GM23248 (cell line): ENCODE measurements around the gene GON4L. TPM values are rescaled to one million over a fixed set of nuclear protein-coding genes. Genes with fewer than 3 reads are reported as not detected.
"Not testable (repeated sequence)": the region's sequence is repeated elsewhere in the genome, so short reads cannot be mapped to it uniquely, and the experiment has no call there.

Experiments used
- DNase-seq: peaks from one replicate; pipeline ENCODE4 v3.0.0-alpha.2; 2015
- H2AFZ ChIP-seq: fragments of 200-600 bp; sonication (generic); 2 replicates; pipeline ENCODE4 v1.6.1; 2016; ENCODE audit warnings: antibody characterized with exemption
- H3F3A ChIP-seq: fragments of 200-600 bp; sonication (generic); 2 replicates; pipeline ENCODE4 v1.6.1; 2016; ENCODE audit warnings: mild to moderate bottlenecking, antibody characterized with exemption, mixed run types; ENCODE audit not compliant: insufficient read depth
- H3K27ac ChIP-seq: fragments of 200-600 bp; sonication (generic); 2 replicates; pipeline ENCODE4 v1.5.1; 2016; ENCODE audit warnings: mild to moderate bottlenecking
- H3K27me3 ChIP-seq: fragments of 200-600 bp; sonication (generic); replicated peaks from 2 replicates; pipeline ENCODE4 v1.6.1; 2016; ENCODE audit warnings: mild to moderate bottlenecking; ENCODE audit not compliant: insufficient read depth
- H3K36me3 ChIP-seq: fragments of 200-600 bp; sonication (generic); 2 replicates; pipeline ENCODE4 v1.6.1; 2016; ENCODE audit warnings: low read depth, mild to moderate bottlenecking
- H3K4me1 ChIP-seq: fragments of 200-600 bp; sonication (generic); 2 replicates; pipeline ENCODE4 v1.6.1; 2016; ENCODE audit warnings: mild to moderate bottlenecking; ENCODE audit not compliant: insufficient read depth
- H3K4me2 ChIP-seq: fragments of 200-600 bp; sonication (generic); one replicate; pipeline ENCODE4 v1.6.1; 2016; ENCODE audit warnings: mild to moderate bottlenecking; ENCODE audit not compliant: unreplicated experiment
- H3K4me3 ChIP-seq: fragments of 200-600 bp; sonication (generic); 2 replicates; pipeline ENCODE4 v1.5.1; 2016; ENCODE audit warnings: mild to moderate bottlenecking
- H3K79me2 ChIP-seq: fragments of 200-600 bp; sonication (generic); 2 replicates; pipeline ENCODE4 v1.6.1; 2016; ENCODE audit warnings: mild to moderate bottlenecking; ENCODE audit not compliant: insufficient read depth
- H3K9ac ChIP-seq: fragments of 200-600 bp; sonication (generic); 2 replicates; pipeline ENCODE4 v1.6.1; 2016; ENCODE audit warnings: mild to moderate bottlenecking
- H3K9me2 ChIP-seq: fragments of 200-600 bp; sonication (generic); 2 replicates; pipeline ENCODE4 v1.6.1; 2016; ENCODE audit warnings: mixed run types, mild to moderate bottlenecking, moderate library complexity; ENCODE audit not compliant: insufficient read depth
- H3K9me3 ChIP-seq: fragments of 200-600 bp; sonication (generic); one replicate; pipeline ENCODE4 v1.6.1; 2017; ENCODE audit warnings: low read depth
- H4K20me1 ChIP-seq: fragments of 200-600 bp; sonication (generic); 2 replicates; pipeline ENCODE4 v1.6.0; 2016; ENCODE audit not compliant: insufficient read depth
- EZH2 ChIP-seq: fragments of 200-600 bp; sonication (generic); IDR thresholded peaks from 2 replicates; pipeline ENCODE4 v1.6.1; 2018; ENCODE audit warnings: antibody characterized with exemption, mild to moderate bottlenecking; ENCODE audit not compliant: insufficient read depth, poor library complexity, severe bottlenecking
- EZH2phosphoT487 ChIP-seq: fragments of 200-600 bp; sonication (generic); IDR thresholded peaks from 2 replicates; pipeline ENCODE4 v1.6.1; 2018; ENCODE audit warnings: antibody characterized with exemption, moderate library complexity, mild to moderate bottlenecking, low read depth; ENCODE audit not compliant: insufficient read depth
- WGBS, 2 experiments: methylation state at CpG; one replicate each; pipeline ENCODE4 v1.1.6; 2015 to 2017; ENCODE audit warnings: low lambda C conversion rate in 2 of 2, low coverage in 1 of 2; ENCODE audit errors: missing lambda C conversion rate in 2 of 2; 5-methylcytosine and 5-hydroxymethylcytosine counted together
- in situ Hi-C: fragments of 300-500 bp; cut with MboI; formaldehyde crosslinking; loops from 2 replicates; pipeline ENCODE4 v1.15.0; 2020
- polyA plus RNA-seq: library from polyadenylated mRNA; unstranded; fragments of >200 nt; fragmentation: Nextera tagmentation; extraction: Ambion mirVana; gene quantifications from 2 replicates; pipeline ENCODE4 v1.2.1, GENCODE V29; 2016
- total RNA-seq: library from RNA; depleted of rRNA; stranded (reverse); fragments of >200 nt; shearing (Covaris generic); gene quantifications from 2 replicates; pipeline ENCODE4 v1.2.3, GENCODE V29; 2014

Gene GON4L
- total and polyA plus RNA-seq, 2 experiments from 2014 or later, result 20.4 to 30.3 TPM

DNA sequence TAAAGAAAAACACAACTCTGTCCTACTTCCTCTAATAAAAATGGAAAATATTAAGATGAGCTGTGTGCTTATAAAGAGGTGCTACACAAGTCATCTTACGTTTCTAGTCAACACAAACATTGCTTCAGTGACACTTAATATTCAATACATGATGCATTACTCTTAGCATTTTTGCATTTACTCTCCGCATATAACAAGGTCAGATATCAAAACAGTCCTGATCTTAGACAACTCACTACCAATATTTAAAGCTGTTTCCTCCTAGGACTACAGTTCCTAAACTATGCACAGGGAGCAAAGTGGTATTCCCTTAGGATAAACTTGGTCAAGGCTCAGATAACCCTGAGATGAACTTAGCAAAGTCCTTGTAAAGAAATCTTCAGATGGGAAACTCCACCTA lies 41.9 kb upstream of the GON4L start:
- no peak overlapping the region for H2AFZ ChIP-seq
- no peak overlapping the region for H3K9ac ChIP-seq
- H3K4me3 ChIP-seq, result no peak overlapping the region
- H3K36me3 ChIP-seq, result peaks cover 53% of the 10 kb centered on the region
- no peak for DNase-seq
- no peaks in the 10 kb centered on the region for H3K9me3 ChIP-seq
- H3K4me2 ChIP-seq, result no peak overlapping the region
- H3K4me1 ChIP-seq, result peaks cover 4% of the 10 kb centered on the region
- H3K27ac ChIP-seq, result no peak overlapping the region
- H3K27me3 ChIP-seq, result no peaks in the 10 kb centered on the region
- H3K9me2 ChIP-seq, result no peaks in the 10 kb centered on the region
- WGBS, 2 experiments, result 80 to 83% methylated on average over 2 of the region's 2 CpGs
- in situ Hi-C loops, result no loop called here
- peaks cover 50% of the 10 kb centered on the region for H3F3A ChIP-seq
- no peaks in the 10 kb centered on the region for H4K20me1 ChIP-seq
- H3K79me2 ChIP-seq, result peaks cover 33% of the 10 kb centered on the region
- TF ChIP-seq EZH2 (no peak), EZH2phosphoT487 (no peak)

DNA sequence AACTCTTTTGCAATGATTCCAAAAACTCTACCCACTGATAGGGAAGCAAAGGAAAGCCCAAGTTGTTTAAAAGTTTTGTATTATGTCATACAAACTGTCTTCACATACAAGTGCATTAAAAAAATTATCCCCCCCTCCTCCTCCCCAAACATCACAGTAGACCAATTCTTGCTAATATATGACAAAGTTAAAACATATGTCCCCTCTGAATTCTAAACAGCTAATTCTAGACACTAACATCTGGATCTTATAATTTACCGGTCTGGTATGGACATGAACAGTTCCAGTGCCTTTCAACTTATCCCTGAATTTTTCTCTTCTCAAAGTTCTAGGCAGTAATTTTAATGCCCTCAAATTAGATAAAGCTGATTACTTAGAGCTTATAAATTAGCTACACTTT lies 40.7 kb upstream of the GON4L start:
- Histone ChIP-seq H3K36me3 (peaks cover 46% of the 10 kb centered on the region), H3F3A (peaks cover 60% of the 10 kb centered on the region), H3K79me2 (peaks cover 33% of the 10 kb centered on the region), H3K9me3 (no peaks in the 10 kb centered on the region), H3K27ac (no peak overlapping the region), H3K4me1 (peaks cover 14% of the 10 kb centered on the region), H4K20me1 (no peaks in the 10 kb centered on the region), H2AFZ (no peak overlapping the region), H3K9me2 (no peaks in the 10 kb centered on the region), H3K9ac (no peak overlapping the region), H3K4me2 (no peak overlapping the region), H3K4me3 (no peak overlapping the region), H3K27me3 (no peaks in the 10 kb centered on the region)
- TF ChIP-seq EZH2 (no peak), EZH2phosphoT487 (no peak)
- in situ Hi-C loops, result no loop called here
- no peak for DNase-seq
- WGBS, 2 experiments, result 19 to 21% methylated on average over 1 of the region's 1 CpG

DNA sequence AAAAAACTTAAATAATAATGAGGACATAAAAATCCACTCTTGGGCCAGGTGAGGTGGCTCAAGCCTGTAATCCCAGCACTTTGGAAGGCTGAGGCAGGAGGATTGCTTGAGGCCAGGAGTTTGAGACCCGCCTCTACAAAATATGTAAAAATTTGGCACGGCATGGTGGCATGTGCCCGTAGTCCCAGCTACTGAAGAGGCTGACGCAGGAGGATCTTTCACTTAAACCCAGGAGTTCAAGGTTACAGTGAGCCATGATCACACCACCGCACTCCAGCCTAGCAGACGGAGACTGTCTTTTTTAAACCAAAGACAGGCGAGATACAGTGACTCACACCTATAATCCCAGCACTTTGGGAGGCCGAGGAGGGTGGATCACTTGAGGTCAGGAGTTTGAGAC lies 39.5 kb upstream of the GON4L start:
- H3K27me3 ChIP-seq, H2AFZ ChIP-seq, in situ Hi-C loops, H3K9me2 ChIP-seq, H4K20me1 ChIP-seq, H3K4me2 ChIP-seq, H3K9ac ChIP-seq, H3K4me3 ChIP-seq, H3K27ac ChIP-seq, H3K9me3 ChIP-seq, DNase-seq: not testable (repeated sequence)
- Histone ChIP-seq H3F3A (peaks cover 68% of the 10 kb centered on the region), H3K79me2 (peaks cover 29% of the 10 kb centered on the region), H3K4me1 (peaks cover 20% of the 10 kb centered on the region), H3K36me3 (peaks cover 43% of the 10 kb centered on the region)
- 87 to 88% methylated on average over 8 of the region's 8 CpGs for WGBS, 2 experiments

DNA sequence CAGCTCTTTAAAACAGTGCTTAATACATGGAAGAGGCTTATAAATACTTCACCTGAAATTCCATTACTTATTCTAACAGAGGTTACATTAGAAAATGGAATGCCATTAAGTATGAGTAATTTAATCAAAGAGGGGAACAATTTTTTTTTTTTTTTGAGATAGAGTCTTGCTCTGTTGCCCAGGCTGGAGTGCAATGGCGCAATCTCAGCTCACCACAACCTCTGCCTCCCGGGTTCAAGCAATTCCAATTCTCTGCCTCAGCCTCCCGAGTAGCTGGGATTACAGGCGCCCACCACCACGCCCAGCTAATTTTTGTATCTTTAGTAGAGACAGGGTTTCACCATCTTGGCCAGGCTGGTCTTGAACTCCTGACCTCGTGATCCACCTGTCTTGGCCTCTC lies 38.6 kb upstream of the GON4L start:
- H3K27me3 ChIP-seq, DNase-seq, H3K4me3 ChIP-seq, H2AFZ ChIP-seq, H3K9ac ChIP-seq, H3K9me3 ChIP-seq, H3K4me2 ChIP-seq, H4K20me1 ChIP-seq, H3K9me2 ChIP-seq, in situ Hi-C loops: not testable (repeated sequence)
- H3K4me1 ChIP-seq, result peaks cover 21% of the 10 kb centered on the region
- peak overlapping the region; percentile 9; the same call in 1 of the 2 replicates for H3K27ac ChIP-seq
- peaks cover 22% of the 10 kb centered on the region for H3K79me2 ChIP-seq
- H3K36me3 ChIP-seq, result peaks cover 35% of the 10 kb centered on the region
- peaks cover 66% of the 10 kb centered on the region for H3F3A ChIP-seq
- WGBS, 2 experiments, result 88 to 93% methylated on average over 6 of the region's 6 CpGs

DNA sequence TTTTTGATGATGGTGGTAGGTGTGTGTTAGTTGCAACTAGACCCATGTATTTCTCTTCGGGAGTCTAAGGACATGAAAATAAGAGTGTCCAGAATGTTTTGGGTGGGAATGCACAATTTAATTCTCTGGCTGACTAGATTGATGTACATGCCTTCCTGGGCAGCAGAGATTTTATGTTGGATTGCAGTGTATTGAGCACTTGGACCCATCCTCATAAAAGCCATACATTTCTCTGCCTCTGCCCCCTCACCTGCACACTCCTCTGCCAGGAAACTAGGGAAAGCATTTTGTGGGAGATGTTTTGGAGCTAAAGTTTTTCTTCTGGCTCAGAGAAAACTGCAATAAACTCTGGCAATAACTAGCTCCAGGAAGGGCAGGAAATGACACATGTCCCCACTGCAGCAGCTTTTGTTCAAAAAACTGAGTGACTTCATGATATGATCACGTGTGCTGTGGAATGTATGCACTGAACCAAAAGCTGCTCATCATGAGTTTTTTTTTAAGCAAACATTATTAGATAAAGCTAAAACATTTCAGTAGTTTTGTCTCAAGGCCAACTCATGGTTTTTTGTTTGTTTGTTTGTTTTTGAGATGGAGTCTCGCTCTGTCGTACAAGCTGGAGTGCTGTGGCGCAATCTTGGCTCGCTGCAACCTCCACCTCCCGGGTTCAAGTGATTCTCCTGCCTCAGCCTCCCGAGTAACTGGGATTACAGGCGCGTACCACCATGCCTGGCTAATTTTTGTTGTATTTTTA lies 36.6 kb upstream of the GON4L start:
- H3K27ac ChIP-seq, result peak overlapping the region; percentile 94
- 0 out of 2 replicates have a peak, but pooled peaks cover 15% of the 10 kb centered on the region for H3K36me3 ChIP-seq
- H2AFZ ChIP-seq, result peak overlapping the region; percentile 45
- H3K27me3 ChIP-seq, result no peaks in the 10 kb centered on the region
- no peaks in the 10 kb centered on the region for H4K20me1 ChIP-seq
- 39 to 41% methylated on average over 10 of the region's 10 CpGs for WGBS, 2 experiments
- peak overlapping the region; percentile 69 for H3K4me2 ChIP-seq
- no peaks in the 10 kb centered on the region for H3K9me3 ChIP-seq
- no peaks in the 10 kb centered on the region for H3K9me2 ChIP-seq
- H3K4me1 ChIP-seq, result peaks cover 36% of the 10 kb centered on the region
- peak; percentile 93 for DNase-seq
- TF ChIP-seq EZH2, result no peak
- TF ChIP-seq EZH2phosphoT487, result no peak
- peaks cover 64% of the 10 kb centered on the region for H3F3A ChIP-seq
- H3K4me3 ChIP-seq, result peak overlapping the region; percentile 54
- in situ Hi-C loops, result no loop called here
- peak overlapping the region; percentile 73 for H3K9ac ChIP-seq
- H3K79me2 ChIP-seq, result peaks cover 1% of the 10 kb centered on the region; the same call in 1 of the 2 replicates
